ENCODE results near the gene CALCOCO1. TPM values are rescaled to one million over a fixed set of nuclear protein-coding genes. Genes with fewer than 3 reads are reported as not detected.

The CALCOCO1 gene
- total and polyA plus RNA-seq, 10 of the 15 experiments (the other 5 are each of a cell fraction or from before 2014, with no cell fraction given), result 2.8 to 55.9 (median 13.7) TPM

DNA sequence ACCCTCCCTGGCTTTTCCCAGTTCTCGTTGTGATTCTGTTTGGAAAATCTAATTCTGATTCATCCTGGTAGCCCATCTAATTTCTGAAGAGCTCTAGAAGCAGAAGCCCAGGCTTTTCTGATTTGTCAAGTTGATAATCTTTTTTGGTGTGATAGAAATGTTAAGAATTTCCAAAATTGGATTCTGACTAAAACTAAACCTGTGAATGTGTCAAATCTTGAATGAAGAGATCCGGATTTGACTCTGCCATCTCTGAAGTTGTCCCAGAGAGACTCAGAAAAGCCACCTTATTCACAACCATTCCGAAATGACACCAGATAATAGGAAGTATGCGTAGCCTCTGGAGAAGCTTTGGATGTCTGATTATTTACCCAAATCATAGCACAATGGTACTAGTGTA is 37.4 kb upstream of the CALCOCO1 start:
- ATAC-seq (peak; percentile 21), FAIRE-seq (no peak), DNase-seq (ENCODE audit: low read depth, low spot score) (no peak)
- Histone ChIP-seq H3K27me3 (replicated peaks in 1 of 2; ENCODE audit: control insufficient read depth in 2 of 2, insufficient read depth in 2 of 2, low read length in 1 of 2) (peaks cover 0 to 5% of the 10 kb centered on the region in 2 experiments; a peak in 2 of 4 replicates), H3K36me3 (ENCODE audit: control insufficient read depth in 2 of 2, insufficient read depth in 2 of 2, low read length in 1 of 2) (no peaks in the 10 kb centered on the region), H4K20me1 (ENCODE audit: control insufficient read depth, insufficient read depth) (no peaks in the 10 kb centered on the region), H3K4me3 (no peak overlapping the region), H3K9me3 (replicated peaks; ENCODE audit: control insufficient read depth, insufficient read depth, low read length) (no peaks in the 10 kb centered on the region), H3K9ac (ENCODE audit: control insufficient read depth, insufficient read depth, low read length) (no peak overlapping the region), H3K4me1 (ENCODE audit: control insufficient read depth, insufficient read depth, low read length) (no peaks in the 10 kb centered on the region; the same call in 1 of the 2 replicates), H2AFZ (ENCODE audit: control insufficient read depth, low read depth, low read length) (no peak overlapping the region), H3K4me2 (ENCODE audit: control insufficient read depth, insufficient read depth) (no peak overlapping the region), H3K79me2 (ENCODE audit: control insufficient read depth, insufficient read depth, low read length) (no peaks in the 10 kb centered on the region), H3K27ac (ENCODE audit: control insufficient read depth, insufficient read depth) (no peak overlapping the region)
- ChIA-PET SMC1A (ENCODE audit: uncharacterized antibody, unreplicated experiment) (interaction anchor here (0.6 to 2.3 kb wide), 7 partner anchors 11 to 471 kb away, joined by 3 to 11 read pairs (median 4); no protein-coding TSS in a partner anchor), RAD21 (ENCODE audit: unreplicated experiment) (interaction anchor here (0.8 kb wide), 1 partner anchor 11 kb away, joined by 3 read pairs; no protein-coding TSS in a partner anchor), POLR2A (interaction anchor here (0.6 to 0.8 kb wide), 2 partner anchors 14 to 50 kb away, joined by 3 read pairs; no protein-coding TSS in a partner anchor), CTCF (interaction anchor here (0.9 to 3.0 kb wide), 6 partner anchors 9 to 65 kb away, joined by 3 to 34 read pairs (median 4); no protein-coding TSS in a partner anchor)
- no TSS peak for BruUV-seq (replicated peaks)
- intact Hi-C loops (cut with micrococcal nuclease; ENCODE audit: unreplicated experiment) (loop anchor here (5.0 kb wide), 1 partner anchor 223 kb away; the partner anchor contains the start of gene HOXC10), in situ Hi-C loops (cut with MboI) (no loop called here)
- under 1% methylated on average over 4 of the region's 4 CpGs for WGBS (ENCODE audit: insufficient coverage, insufficient replicate concordance, low lambda C conversion rate, missing lambda C conversion rate)
- TF ChIP-seq, protein P1, sequence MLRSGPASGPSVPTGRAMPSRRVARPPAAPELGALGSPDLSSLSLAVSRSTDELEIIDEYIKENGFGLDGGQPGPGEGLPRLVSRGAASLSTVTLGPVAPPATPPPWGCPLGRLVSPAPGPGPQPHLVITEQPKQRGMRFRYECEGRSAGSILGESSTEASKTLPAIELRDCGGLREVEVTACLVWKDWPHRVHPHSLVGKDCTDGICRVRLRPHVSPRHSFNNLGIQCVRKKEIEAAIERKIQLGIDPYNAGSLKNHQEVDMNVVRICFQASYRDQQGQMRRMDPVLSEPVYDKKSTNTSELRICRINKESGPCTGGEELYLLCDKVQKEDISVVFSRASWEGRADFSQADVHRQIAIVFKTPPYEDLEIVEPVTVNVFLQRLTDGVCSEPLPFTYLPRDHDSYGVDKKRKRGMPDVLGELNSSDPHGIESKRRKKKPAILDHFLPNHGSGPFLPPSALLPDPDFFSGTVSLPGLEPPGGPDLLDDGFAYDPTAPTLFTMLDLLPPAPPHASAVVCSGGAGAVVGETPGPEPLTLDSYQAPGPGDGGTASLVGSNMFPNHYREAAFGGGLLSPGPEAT (IDR thresholded peaks at IDR 0.05; ENCODE audit: low read depth), result no peak
- no peak for TF ChIP-seq YBX1 (IDR thresholded peaks at IDR 0.05)
- TF ChIP-seq DPF2 (IDR thresholded peaks at IDR 0.05), result no peak
- no peak for TF ChIP-seq MXI1 (IDR thresholded peaks at IDR 0.05; ENCODE audit: low read depth, low read length)
- no peak for TF ChIP-seq RBBP5 (conservative IDR thresholded peaks at IDR 0.05)
- TF ChIP-seq NFXL1 (IDR thresholded peaks at IDR 0.05; ENCODE audit: borderline replicate concordance), result no peak
- TF ChIP-seq SRF (IDR thresholded peaks at IDR 0.05; ENCODE audit: low read depth in 2 of 2, low read length in 2 of 2), result no peak
- TF ChIP-seq TCF12 (IDR thresholded peaks at IDR 0.05; ENCODE audit: low read depth, low read length), result no peak
- peak; percentile 34; the same call in 1 of the 2 replicates for TF ChIP-seq RUNX3 (IDR thresholded peaks at IDR 0.05; ENCODE audit: low read length)
- TF ChIP-seq, protein P2, sequence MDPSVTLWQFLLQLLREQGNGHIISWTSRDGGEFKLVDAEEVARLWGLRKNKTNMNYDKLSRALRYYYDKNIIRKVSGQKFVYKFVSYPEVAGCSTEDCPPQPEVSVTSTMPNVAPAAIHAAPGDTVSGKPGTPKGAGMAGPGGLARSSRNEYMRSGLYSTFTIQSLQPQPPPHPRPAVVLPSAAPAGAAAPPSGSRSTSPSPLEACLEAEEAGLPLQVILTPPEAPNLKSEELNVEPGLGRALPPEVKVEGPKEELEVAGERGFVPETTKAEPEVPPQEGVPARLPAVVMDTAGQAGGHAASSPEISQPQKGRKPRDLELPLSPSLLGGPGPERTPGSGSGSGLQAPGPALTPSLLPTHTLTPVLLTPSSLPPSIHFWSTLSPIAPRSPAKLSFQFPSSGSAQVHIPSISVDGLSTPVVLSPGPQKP (IDR thresholded peaks at IDR 0.05; ENCODE audit: low read depth, low read length), result no peak
- no peak for TF ChIP-seq ZNF384 (IDR thresholded peaks at IDR 0.05; ENCODE audit: borderline replicate concordance, low read depth, low read length)
- TF ChIP-seq CREM (IDR thresholded peaks at IDR 0.05; ENCODE audit: low read depth), result no peak
- no peak for TF ChIP-seq WRNIP1 (IDR thresholded peaks at IDR 0.05; ENCODE audit: borderline replicate concordance, low read depth, low read length)
- peak; percentile 62; the same call in 1 of the 2 replicates for TF ChIP-seq NFIC (IDR thresholded peaks at IDR 0.05; ENCODE audit: low read depth, low read length)
- TF ChIP-seq SPI1 (IDR thresholded peaks at IDR 0.05; ENCODE audit: borderline replicate concordance, insufficient read depth, low read depth, low read length), result no peak
- TF ChIP-seq TARDBP (IDR thresholded peaks at IDR 0.05; ENCODE audit: borderline replicate concordance), result no peak
- TF ChIP-seq ZNF24 (IDR thresholded peaks at IDR 0.05), result no peak
- TF ChIP-seq, protein P3, sequence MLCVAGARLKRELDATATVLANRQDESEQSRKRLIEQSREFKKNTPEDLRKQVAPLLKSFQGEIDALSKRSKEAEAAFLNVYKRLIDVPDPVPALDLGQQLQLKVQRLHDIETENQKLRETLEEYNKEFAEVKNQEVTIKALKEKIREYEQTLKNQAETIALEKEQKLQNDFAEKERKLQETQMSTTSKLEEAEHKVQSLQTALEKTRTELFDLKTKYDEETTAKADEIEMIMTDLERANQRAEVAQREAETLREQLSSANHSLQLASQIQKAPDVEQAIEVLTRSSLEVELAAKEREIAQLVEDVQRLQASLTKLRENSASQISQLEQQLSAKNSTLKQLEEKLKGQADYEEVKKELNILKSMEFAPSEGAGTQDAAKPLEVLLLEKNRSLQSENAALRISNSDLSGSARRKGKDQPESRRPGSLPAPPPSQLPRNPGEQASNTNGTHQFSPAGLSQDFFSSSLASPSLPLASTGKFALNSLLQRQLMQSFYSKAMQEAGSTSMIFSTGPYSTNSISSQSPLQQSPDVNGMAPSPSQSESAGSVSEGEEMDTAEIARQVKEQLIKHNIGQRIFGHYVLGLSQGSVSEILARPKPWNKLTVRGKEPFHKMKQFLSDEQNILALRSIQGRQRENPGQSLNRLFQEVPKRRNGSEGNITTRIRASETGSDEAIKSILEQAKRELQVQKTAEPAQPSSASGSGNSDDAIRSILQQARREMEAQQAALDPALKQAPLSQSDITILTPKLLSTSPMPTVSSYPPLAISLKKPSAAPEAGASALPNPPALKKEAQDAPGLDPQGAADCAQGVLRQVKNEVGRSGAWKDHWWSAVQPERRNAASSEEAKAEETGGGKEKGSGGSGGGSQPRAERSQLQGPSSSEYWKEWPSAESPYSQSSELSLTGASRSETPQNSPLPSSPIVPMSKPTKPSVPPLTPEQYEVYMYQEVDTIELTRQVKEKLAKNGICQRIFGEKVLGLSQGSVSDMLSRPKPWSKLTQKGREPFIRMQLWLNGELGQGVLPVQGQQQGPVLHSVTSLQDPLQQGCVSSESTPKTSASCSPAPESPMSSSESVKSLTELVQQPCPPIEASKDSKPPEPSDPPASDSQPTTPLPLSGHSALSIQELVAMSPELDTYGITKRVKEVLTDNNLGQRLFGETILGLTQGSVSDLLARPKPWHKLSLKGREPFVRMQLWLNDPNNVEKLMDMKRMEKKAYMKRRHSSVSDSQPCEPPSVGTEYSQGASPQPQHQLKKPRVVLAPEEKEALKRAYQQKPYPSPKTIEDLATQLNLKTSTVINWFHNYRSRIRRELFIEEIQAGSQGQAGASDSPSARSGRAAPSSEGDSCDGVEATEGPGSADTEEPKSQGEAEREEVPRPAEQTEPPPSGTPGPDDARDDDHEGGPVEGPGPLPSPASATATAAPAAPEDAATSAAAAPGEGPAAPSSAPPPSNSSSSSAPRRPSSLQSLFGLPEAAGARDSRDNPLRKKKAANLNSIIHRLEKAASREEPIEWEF (IDR thresholded peaks at IDR 0.05; ENCODE audit: insufficient replicate concordance, low read depth, low read length), result no peak

Measured in GM12878 (cell line).